ENCODE results near the gene KCNT1.

GRCh38 chr9:135789838-135790291 lies 87.9 kb downstream of the KCNT1 start:
- TF ChIP-seq EZH2phosphoT487 (IDR thresholded peaks at IDR 0.05; ENCODE audit: low read depth, severe bottlenecking, unreplicated experiment), result no peak
- no peak for TF ChIP-seq CTCF (IDR thresholded peaks at IDR 0.05; ENCODE audit: poor library complexity)

Measured in hepatocyte (in vitro differentiated cells).